Astrocyte (in vitro differentiated cells and primary cell): Measurements from ENCODE around the gene IL15. TPM values are rescaled to one million over a fixed set of nuclear protein-coding genes. Genes with fewer than 3 reads are reported as not detected.

Experiments
- DNase-seq: peaks from one replicate; pipeline ENCODE4 v3.0.0-alpha.2; 2010; ENCODE audit warnings: low read depth
- FAIRE-seq: peaks from 2 replicates; lab custom pipeline; 2011; peaks lifted over from hg19 to GRCh38; lab: Jason Lieb, UNC
- H2AFZ ChIP-seq: 2 replicates; pipeline ENCODE4 v1.6.0; 2012; ENCODE audit warnings: low read depth, low read length, inconsistent platforms
- H3K27ac ChIP-seq: 2 replicates; pipeline ENCODE4 v1.5.1; 2011; ENCODE audit warnings: low read depth, low read length, inconsistent platforms
- H3K27me3 ChIP-seq: 2 replicates; pipeline ENCODE4 v1.6.0; 2011; ENCODE audit warnings: low read length, inconsistent platforms; ENCODE audit not compliant: insufficient read depth
- H3K36me3 ChIP-seq: 2 replicates; pipeline ENCODE4 v1.5.1; 2011; ENCODE audit warnings: low read length, inconsistent platforms; ENCODE audit not compliant: insufficient read depth
- H3K4me1 ChIP-seq: 2 replicates; pipeline ENCODE4 v1.5.1; 2011; ENCODE audit warnings: low read length, inconsistent platforms; ENCODE audit not compliant: insufficient read depth
- H3K4me2 ChIP-seq: 2 replicates; pipeline ENCODE4 v1.6.0; 2012; ENCODE audit warnings: low read length, inconsistent platforms
- H3K4me3 ChIP-seq: 2 replicates; pipeline ENCODE4 v1.5.1; 2011; ENCODE audit warnings: low read depth, mild to moderate bottlenecking, low read length, inconsistent platforms; ENCODE audit not compliant: insufficient read depth
- H3K79me2 ChIP-seq: 2 replicates; pipeline ENCODE4 v1.6.0; 2012; ENCODE audit warnings: mild to moderate bottlenecking, low read length, inconsistent platforms; ENCODE audit not compliant: insufficient read depth
- H3K9ac ChIP-seq: 2 replicates; pipeline ENCODE4 v1.6.0; 2012; ENCODE audit warnings: mild to moderate bottlenecking, low read length, inconsistent platforms
- H3K9me3 ChIP-seq: 2 replicates; pipeline ENCODE4 v1.5.1; 2012; ENCODE audit warnings: low read depth, mild to moderate bottlenecking, low read length, inconsistent platforms; ENCODE audit not compliant: insufficient read depth
- H4K20me1 ChIP-seq: 2 replicates; pipeline ENCODE4 v1.6.0; 2012; ENCODE audit warnings: low read length, inconsistent platforms; ENCODE audit not compliant: insufficient read depth
- H3K27ac Mint-ChIP-seq: one replicate; pipeline ENCODE4 v1.8.0; 2021; ENCODE audit warnings: mild to moderate bottlenecking, mixed read lengths; ENCODE audit not compliant: unreplicated experiment
- H3K27me3 Mint-ChIP-seq: one replicate; pipeline ENCODE4 v1.8.0; 2021; ENCODE audit warnings: low read depth, mixed read lengths; ENCODE audit not compliant: unreplicated experiment
- H3K36me3 Mint-ChIP-seq: one replicate; pipeline ENCODE4 v1.8.0; 2021; ENCODE audit warnings: low read depth, mixed read lengths; ENCODE audit not compliant: unreplicated experiment
- H3K4me1 Mint-ChIP-seq: one replicate; pipeline ENCODE4 v1.8.0; 2021; ENCODE audit warnings: low read depth, mixed read lengths; ENCODE audit not compliant: unreplicated experiment
- H3K4me3 Mint-ChIP-seq: one replicate; pipeline ENCODE4 v1.8.0; 2021; ENCODE audit warnings: mild to moderate bottlenecking, moderate library complexity, mixed read lengths; ENCODE audit not compliant: unreplicated experiment
- H3K9me3 Mint-ChIP-seq: one replicate; pipeline ENCODE4 v1.8.0; 2021; ENCODE audit warnings: mild to moderate bottlenecking, mixed read lengths; ENCODE audit not compliant: unreplicated experiment
- CTCF ChIP-seq: IDR thresholded peaks from 2 replicates; pipeline ENCODE4 v1.5.1; 2011; ENCODE audit warnings: low read depth, mild to moderate bottlenecking, inconsistent platforms, low read length, moderate library complexity; ENCODE audit not compliant: insufficient read depth
- EZH2 ChIP-seq: IDR thresholded peaks from 2 replicates; pipeline ENCODE4 v1.6.1; 2012; ENCODE audit warnings: mild to moderate bottlenecking, low read length, inconsistent platforms; ENCODE audit not compliant: insufficient read depth
- total RNA-seq: library from RNA; stranded (reverse); gene quantifications from 2 replicates; pipeline ENCODE4 v1.2.1, GENCODE V29; 2021

IL15 gene
- total RNA-seq, 1 donor from 2014 or later = 3.6 TPM

GRCh38 chr4:141605425-141605856 lies 30.9 kb upstream of the IL15 start:
- no peak for DNase-seq
- no peaks in the 10 kb centered on the region for H3K9me3 ChIP-seq
- no peak for FAIRE-seq
- no peak overlapping the region for H3K4me3 ChIP-seq
- H3K27me3 Mint-ChIP-seq = no peaks in the 10 kb centered on the region
- peaks cover 3% of the 10 kb centered on the region for H3K4me1 Mint-ChIP-seq
- no peak overlapping the region for H3K27ac ChIP-seq
- H3K4me3 Mint-ChIP-seq = no peak overlapping the region
- H2AFZ ChIP-seq = no peak overlapping the region
- no peaks in the 10 kb centered on the region for H3K36me3 ChIP-seq
- H3K36me3 Mint-ChIP-seq = no peaks in the 10 kb centered on the region
- no peaks in the 10 kb centered on the region for H3K4me1 ChIP-seq
- no peaks in the 10 kb centered on the region for H4K20me1 ChIP-seq
- H3K27ac Mint-ChIP-seq = no peak overlapping the region
- no peaks in the 10 kb centered on the region for H3K27me3 ChIP-seq
- TF ChIP-seq CTCF (no peak), EZH2 (no peak)
- H3K9ac ChIP-seq = no peak overlapping the region
- no peaks in the 10 kb centered on the region for H3K9me3 Mint-ChIP-seq
- H3K79me2 ChIP-seq = no peaks in the 10 kb centered on the region
- H3K4me2 ChIP-seq = no peak overlapping the region

- H3K9ac ChIP-seq = no peak overlapping the region
- H3K4me2 ChIP-seq = no peak overlapping the region
- no peak overlapping the region for H3K27ac ChIP-seq
- no peak for FAIRE-seq
- no peaks in the 10 kb centered on the region for H3K4me1 ChIP-seq
- no peak for DNase-seq
- TF ChIP-seq CTCF = no peak
- TF ChIP-seq EZH2 = no peak
- no peaks in the 10 kb centered on the region for H4K20me1 ChIP-seq
- H3K4me3 ChIP-seq = no peak overlapping the region
- H2AFZ ChIP-seq = no peak overlapping the region
- no peaks in the 10 kb centered on the region for H3K79me2 ChIP-seq
- no peaks in the 10 kb centered on the region for H3K9me3 ChIP-seq
- Mint-ChIP-seq H3K27me3 (no peaks in the 10 kb centered on the region), H3K9me3 (no peaks in the 10 kb centered on the region), H3K36me3 (no peaks in the 10 kb centered on the region), H3K4me1 (peaks cover 3% of the 10 kb centered on the region), H3K27ac (no peak overlapping the region), H3K4me3 (no peak overlapping the region)
- no peaks in the 10 kb centered on the region for H3K36me3 ChIP-seq
- H3K27me3 ChIP-seq = no peaks in the 10 kb centered on the region
Observed at GRCh38 chr4:141609243-141609642, 27.1 kb upstream of the IL15 start.

GRCh38 chr4:141610365-141610764 lies 26.0 kb upstream of the IL15 start:
- Histone ChIP-seq H3K4me3 (no peak overlapping the region), H3K4me2 (no peak overlapping the region), H3K36me3 (no peaks in the 10 kb centered on the region), H3K79me2 (no peaks in the 10 kb centered on the region), H3K9me3 (no peaks in the 10 kb centered on the region), H3K27ac (no peak overlapping the region), H4K20me1 (no peaks in the 10 kb centered on the region), H3K4me1 (no peaks in the 10 kb centered on the region), H3K27me3 (no peaks in the 10 kb centered on the region), H2AFZ (no peak overlapping the region), H3K9ac (no peak overlapping the region)
- Mint-ChIP-seq H3K27ac (no peak overlapping the region), H3K27me3 (no peaks in the 10 kb centered on the region), H3K4me3 (no peak overlapping the region), H3K4me1 (no peaks in the 10 kb centered on the region), H3K36me3 (no peaks in the 10 kb centered on the region), H3K9me3 (no peaks in the 10 kb centered on the region)
- TF ChIP-seq EZH2 = no peak
- FAIRE-seq = no peak
- DNase-seq = no peak
